HCT116 (cell line): ENCODE data around the gene BLNK. TPM values are rescaled to one million over a fixed set of nuclear protein-coding genes. Genes with fewer than 3 reads are reported as not detected.

ENCODE experiments used
- ATAC-seq: fragments of 200-7000 bp; cut with Tn5 transposase; 2 replicates; pipeline ENCODE4 v1.9.1; 2020; ENCODE audit warnings: mild to moderate bottlenecking, moderate library complexity
- BruUV-seq: library from RNA; stranded (reverse); fragments of 400-500 nt; replicated peaks from 2 replicates; lab custom pipeline; 2021; lab: Mats Ljungman, UMichigan
- CTCF ChIA-PET: fragments of 300-600 bp; sonication (Branson Sonifier 250); formaldehyde crosslinking; loops from one replicate; lab custom pipeline; 2021; ENCODE audit warnings: antibody characterized with exemption; lab: Charles Lee
- POLR2A ChIA-PET: fragments of 300-600, 350-600 bp; sonication (Branson Sonifier 250); formaldehyde crosslinking; loops from one replicate; lab custom pipeline; 2021; ENCODE audit warnings: antibody characterized with exemption; lab: Charles Lee
- RAD21 ChIA-PET, 2 experiments: fragments of 300-600 bp; sonication (Branson Sonifier 250); formaldehyde crosslinking; loops; one replicate each; lab custom pipeline; 2023; ENCODE audit warnings: low total read pairs in 2 of 2; ENCODE audit not compliant: uncharacterized antibody in 2 of 2, unreplicated experiment in 2 of 2, low non-redundant PET in 1 of 2; lab: Charles Lee
- DNase-seq: peaks from one replicate; pipeline ENCODE4 v3.0.0-alpha.2; 2010; ENCODE audit warnings: low read depth, low spot score
- H2AFZ ChIP-seq: fragments of 200-600 bp; shearing (Covaris generic), sonication (generic); 2 replicates; pipeline ENCODE4 v1.6.1; 2017; ENCODE audit warnings: low read depth, mixed run types, mixed read lengths, antibody characterized with exemption, low read length; ENCODE audit not compliant: poor library complexity, severe bottlenecking
- H3K27ac ChIP-seq: 2 replicates; pipeline ENCODE4 v1.5.1; 2012; ENCODE audit warnings: low read depth, low read length
- H3K27me3 ChIP-seq: fragments of 200-600 bp; sonication (generic); 2 replicates; pipeline ENCODE4 v1.6.1; 2016; ENCODE audit warnings: mixed run types, low read length, mixed read lengths; ENCODE audit not compliant: insufficient read depth
- H3K36me3 ChIP-seq, 2 experiments: fragments of 200-500 bp in 1 of 2; fragments of 200-600 bp in 1 of 2; sonication (Bioruptor generic) in 1 of 2; sonication (generic) in 1 of 2; 2 replicates each; pipeline versions ENCODE4 v1.5.1 to v1.6.1; 2014 to 2016; ENCODE audit warnings: low read length in 2 of 2, inconsistent platforms in 1 of 2, mixed read lengths in 1 of 2, mixed run types in 1 of 2; ENCODE audit not compliant: insufficient read depth in 2 of 2, control insufficient read depth in 1 of 2
- H3K4me1 ChIP-seq, 2 experiments: fragments of 200-600 bp in 1 of 2; sonication (generic) in 1 of 2; 2 replicates each; pipeline versions ENCODE4 v1.5.1 to v1.6.1; 2012 to 2017; ENCODE audit warnings: low read length in 2 of 2, inconsistent platforms in 1 of 2, mild to moderate bottlenecking in 1 of 2, mixed read lengths in 1 of 2, mixed run types in 1 of 2, moderate library complexity in 1 of 2; ENCODE audit not compliant: insufficient read depth in 2 of 2, control insufficient read depth in 1 of 2
- H3K4me2 ChIP-seq: fragments of 200-600 bp; sonication (generic); 2 replicates; pipeline ENCODE4 v1.6.1; 2017; ENCODE audit warnings: mixed run types, low read length, mixed read lengths
- H3K4me3 ChIP-seq, 2 experiments: fragments of 200-600 bp in 1 of 2; sonication (generic) in 1 of 2; replicated peaks in 1 of 2; 2 replicates each; pipeline ENCODE4 v1.5.1; 2011 to 2016; ENCODE audit warnings: low read length in 2 of 2, control low read depth in 1 of 2, low read depth in 1 of 2, mild to moderate bottlenecking in 1 of 2, mixed read lengths in 1 of 2, mixed run types in 1 of 2
- H3K79me2 ChIP-seq: fragments of 200-600 bp; sonication (generic); 2 replicates; pipeline ENCODE4 v1.6.1; 2017; ENCODE audit warnings: mild to moderate bottlenecking, mixed run types, low read length, moderate library complexity, mixed read lengths; ENCODE audit not compliant: insufficient read depth
- H3K9ac ChIP-seq: fragments of 200-600 bp; sonication (generic); 2 replicates; pipeline ENCODE4 v1.6.1; 2016; ENCODE audit warnings: low read length, mixed read lengths
- H3K9me2 ChIP-seq: fragments of 200-600 bp; sonication (generic), shearing (Covaris generic); 2 replicates; pipeline ENCODE4 v1.6.1; 2017; ENCODE audit warnings: mixed run types, mild to moderate bottlenecking, moderate library complexity; ENCODE audit not compliant: insufficient read depth
- H3K9me3 ChIP-seq, 2 experiments: fragments of 200-500 bp in 1 of 2; fragments of 200-600 bp in 1 of 2; sonication (Bioruptor generic) in 1 of 2; sonication (generic) in 1 of 2; 2 replicates each; pipeline ENCODE4 v1.6.1; 2014 to 2017; ENCODE audit warnings: low read length in 2 of 2, mixed read lengths in 2 of 2, inconsistent platforms in 1 of 2, low read depth in 1 of 2, mild to moderate bottlenecking in 1 of 2, mixed run types in 1 of 2, moderate library complexity in 1 of 2; ENCODE audit not compliant: control insufficient read depth in 1 of 2, insufficient read depth in 1 of 2
- H4K20me1 ChIP-seq: fragments of 200-600 bp; sonication (generic), shearing (Covaris generic); 2 replicates; pipeline ENCODE4 v1.6.1; 2017; ENCODE audit warnings: mixed run types, mild to moderate bottlenecking, moderate library complexity; ENCODE audit not compliant: insufficient read depth
- ATF3 ChIP-seq: IDR thresholded peaks from 2 replicates; pipeline ENCODE4 v1.6.1; 2012
- CBX3 ChIP-seq: IDR thresholded peaks from 2 replicates; pipeline ENCODE4 v1.6.1; 2012; ENCODE audit warnings: low read depth
- CEBPB ChIP-seq: IDR thresholded peaks from 2 replicates; pipeline ENCODE4 v1.6.1; 2012; ENCODE audit warnings: low read depth
- EGR1 ChIP-seq: IDR thresholded peaks from 2 replicates; pipeline ENCODE4 v1.6.1; 2012; ENCODE audit warnings: low read depth
- EZH2 ChIP-seq: fragments of 200-600 bp; sonication (generic); IDR thresholded peaks from 2 replicates; pipeline ENCODE4 v1.6.1; 2017; ENCODE audit warnings: antibody characterized with exemption, mixed run types
- EZH2phosphoT487 ChIP-seq: fragments of 200-600 bp; IDR thresholded peaks from 2 replicates; pipeline ENCODE4 v1.6.1; 2018; ENCODE audit warnings: antibody characterized with exemption, borderline replicate concordance
- FOSL1 ChIP-seq: IDR thresholded peaks from 2 replicates; pipeline ENCODE4 v1.6.1; 2012; ENCODE audit warnings: low read depth
- POLR2A ChIP-seq: IDR thresholded peaks from 2 replicates; pipeline ENCODE4 v1.7.0; 2011; ENCODE audit warnings: borderline replicate concordance; ENCODE audit not compliant: insufficient read depth, insufficient read length; ENCODE audit errors: extremely low read depth
- POLR2AphosphoS5 ChIP-seq: IDR thresholded peaks from 2 replicates; pipeline ENCODE4 v1.6.1; 2011; ENCODE audit warnings: mild to moderate bottlenecking, low read depth, low read length, moderate library complexity
- RAD21 ChIP-seq: IDR thresholded peaks from 2 replicates; pipeline ENCODE4 v1.6.1; 2012; ENCODE audit warnings: low read depth, mild to moderate bottlenecking
- SIN3A ChIP-seq: IDR thresholded peaks from 2 replicates; pipeline ENCODE4 v1.6.1; 2012; ENCODE audit warnings: low read depth
- SP1 ChIP-seq: IDR thresholded peaks from 2 replicates; pipeline ENCODE4 v1.6.1; 2012; ENCODE audit warnings: low read depth
- ZBTB33 ChIP-seq: IDR thresholded peaks from 2 replicates; pipeline ENCODE4 v1.6.1; 2011; ENCODE audit warnings: mild to moderate bottlenecking, low read length, moderate library complexity; ENCODE audit not compliant: insufficient replicate concordance; ENCODE audit errors: extremely low read depth
- ZNF274 ChIP-seq: fragments of 200-500 bp; sonication (Bioruptor generic); IDR thresholded peaks from 2 replicates; pipeline ENCODE4 v1.6.1; 2014; ENCODE audit warnings: mild to moderate bottlenecking, low read depth, low read length, inconsistent platforms
- intact Hi-C: fragments of 100-400 bp; cut with micrococcal nuclease; formaldehyde crosslinking; loops from 2 replicates; pipeline ENCODE4 v1.10.0; 2022
- total RNA-seq: library from RNA; stranded (reverse); gene quantifications from one replicate; pipeline ENCODE4 v1.2.1, GENCODE V29; 2021; ENCODE audit not compliant: unreplicated experiment

BLNK gene
- total RNA-seq, 1 experiment from 2014 or later = 0.59 TPM

GRCh38 chr10:96261132-96261531, 10.2 kb downstream of the BLNK start (continued):
- TF ChIP-seq ZBTB33 = no peak
- TF ChIP-seq SIN3A = no peak
- no peak for TF ChIP-seq ATF3
- TF ChIP-seq CBX3 = no peak
- TF ChIP-seq RAD21 = no peak
- TF ChIP-seq, all 23 proteins: peak for 0

DNA sequence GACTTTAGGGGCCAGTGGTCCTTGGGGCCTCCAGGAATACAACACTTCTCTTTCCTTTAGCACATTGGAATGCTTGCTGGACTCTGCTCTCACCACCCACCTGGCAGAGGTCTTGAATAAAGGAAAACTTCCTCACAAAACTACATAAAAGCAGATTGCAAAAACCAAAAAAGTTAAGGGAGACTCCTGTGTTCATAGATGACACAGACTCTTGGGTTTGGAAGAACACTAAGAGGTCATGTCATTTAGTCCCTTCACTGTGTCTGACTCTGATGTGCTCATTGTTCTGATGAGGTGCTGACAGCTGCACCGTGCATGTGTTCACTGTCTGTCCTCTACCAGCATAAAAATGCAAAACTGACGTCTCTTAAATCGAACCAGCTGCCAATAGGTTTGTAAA, 11.4 kb downstream of the BLNK start:
- Histone ChIP-seq H3K4me2 (no peak overlapping the region), H3K9ac (no peak overlapping the region), H3K4me3 (no peak overlapping the region), H3K27ac (no peak overlapping the region), H3K27me3 (no peaks in the 10 kb centered on the region), H3K79me2 (no peaks in the 10 kb centered on the region), H3K9me3 (no peaks in the 10 kb centered on the region), H3K4me1 (peaks cover 0 to 10% of the 10 kb centered on the region in 2 experiments; a peak in 2 of 4 replicates), H4K20me1 (no peaks in the 10 kb centered on the region), H2AFZ (no peak overlapping the region), H3K36me3 (no peaks in the 10 kb centered on the region), H3K9me2 (no peaks in the 10 kb centered on the region)
- no TSS peak for BruUV-seq
- ATAC-seq (no peak), DNase-seq (no peak)
- no peak for TF ChIP-seq CBX3
- TF ChIP-seq EZH2phosphoT487 = no peak
- no peak for TF ChIP-seq EGR1
- TF ChIP-seq ZNF274 = no peak
- TF ChIP-seq CEBPB = no peak
- TF ChIP-seq ZBTB33 = no peak
- no peak for TF ChIP-seq FOSL1
- no peak for TF ChIP-seq SP1
- TF ChIP-seq POLR2AphosphoS5 = no peak
- no peak for TF ChIP-seq ATF3
- TF ChIP-seq POLR2A = no peak
- TF ChIP-seq EZH2 = no peak
- POLR2A ChIA-PET = no interaction called here
- CTCF ChIA-PET = no interaction called here
- RAD21 ChIA-PET = no interaction called here
- intact Hi-C loops = no loop called here
